Mesendoderm (in vitro differentiated cells): ENCODE data around the gene PRPSAP2.
A peak's percentile ranks its signal among the peaks of the same experiment; 100 is the strongest.
"Not testable (repeated sequence)": the region's sequence is repeated elsewhere in the genome, so short reads cannot be mapped to it uniquely, and the experiment has no call there.

Experiments used
- DNase-seq: peaks from one replicate; pipeline ENCODE4 v3.0.0; 2013
- H2AK5ac ChIP-seq: 2 replicates; pipeline ENCODE4 v1.6.1; 2013; ENCODE audit warnings: low read length, inconsistent platforms
- H2BK120ac ChIP-seq: 2 replicates; pipeline ENCODE4 v1.6.1; 2013; ENCODE audit warnings: low read depth, mild to moderate bottlenecking, low read length, moderate library complexity, mixed read lengths
- H2BK15ac ChIP-seq: replicated peaks from 2 replicates; pipeline ENCODE4 v1.6.1; 2013; ENCODE audit warnings: low read depth, mild to moderate bottlenecking, moderate library complexity
- H2BK5ac ChIP-seq: 2 replicates; pipeline ENCODE4 v1.6.1; 2013; ENCODE audit warnings: low read length, inconsistent platforms
- H3K18ac ChIP-seq: 2 replicates; pipeline ENCODE4 v1.6.1; 2013; ENCODE audit warnings: mild to moderate bottlenecking, low read length, mixed read lengths
- H3K23ac ChIP-seq: one replicate; pipeline ENCODE4 v1.6.1; 2013; ENCODE audit warnings: low read length
- H3K27ac ChIP-seq: 2 replicates; pipeline ENCODE4 v1.5.1; 2013; ENCODE audit warnings: low read depth, mild to moderate bottlenecking, inconsistent platforms, low read length, moderate library complexity
- H3K27me3 ChIP-seq: 2 replicates; pipeline ENCODE4 v1.6.1; 2013; ENCODE audit warnings: low read length, control low read depth, mild to moderate bottlenecking, inconsistent platforms; ENCODE audit not compliant: insufficient read depth, poor library complexity
- H3K36me3 ChIP-seq: 2 replicates; pipeline ENCODE4 v1.6.1; 2013; ENCODE audit warnings: low read length, inconsistent platforms; ENCODE audit not compliant: control insufficient read depth, insufficient read depth
- H3K4ac ChIP-seq: one replicate; pipeline ENCODE4 v1.6.1; 2013; ENCODE audit warnings: low read depth, mild to moderate bottlenecking, low read length, moderate library complexity
- H3K4me1 ChIP-seq: 2 replicates; pipeline ENCODE4 v1.6.1; 2013; ENCODE audit warnings: low read depth, low read length, inconsistent platforms; ENCODE audit not compliant: control insufficient read depth
- H3K4me2 ChIP-seq: 2 replicates; pipeline ENCODE4 v1.6.1; 2013; ENCODE audit warnings: low read length
- H3K4me3 ChIP-seq: 2 replicates; pipeline ENCODE4 v1.5.1; 2013; ENCODE audit warnings: mild to moderate bottlenecking, low read length
- H3K56ac ChIP-seq: one replicate; pipeline ENCODE4 v1.6.1; 2013; ENCODE audit warnings: low read length
- H3K79me1 ChIP-seq: 2 replicates; pipeline ENCODE4 v1.6.1; 2013; ENCODE audit warnings: low read length, inconsistent platforms
- H3K79me2 ChIP-seq: 2 replicates; pipeline ENCODE4 v1.6.1; 2013; ENCODE audit warnings: mild to moderate bottlenecking, low read length; ENCODE audit not compliant: control insufficient read depth, insufficient read depth
- H3K9ac ChIP-seq: 2 replicates; pipeline ENCODE4 v1.6.1; 2013; ENCODE audit warnings: low read length, inconsistent platforms
- H4K5ac ChIP-seq: one replicate; pipeline ENCODE4 v1.6.1; 2013; ENCODE audit warnings: low read length
- H4K8ac ChIP-seq: one replicate; pipeline ENCODE4 v1.6.1; 2013; ENCODE audit warnings: low read depth, mild to moderate bottlenecking, control low read depth, low read length, moderate library complexity
- WGBS: extraction: QIAGEN DNeasy Blood & Tissue Kit; methylation state at CpG from one replicate; pipeline ENCODE4 v1.1.7; 2013; ENCODE audit warnings: low lambda C conversion rate, missing lambda C conversion rate; ENCODE audit not compliant: insufficient coverage; ENCODE audit errors: extremely low coverage; 5-methylcytosine and 5-hydroxymethylcytosine counted together

The PRPSAP2 gene

GRCh38 chr17:18858567-18859245 is 775 bp downstream of the PRPSAP2 start:
- Histone ChIP-seq H3K23ac (no peak overlapping the region), H3K27me3 (no peaks in the 10 kb centered on the region), H3K79me2 (peaks cover 20% of the 10 kb centered on the region), H4K5ac (no peak overlapping the region), H2BK5ac (no peak overlapping the region), H3K4me2 (peak overlapping the region; percentile 77), H3K4ac (no peak overlapping the region), H3K9ac (peak overlapping the region; percentile 66), H2BK15ac (no peak overlapping the region), H3K4me1 (peaks cover 3% of the 10 kb centered on the region), H4K8ac (no peak overlapping the region), H3K79me1 (peaks cover 12% of the 10 kb centered on the region), H2AK5ac (no peak overlapping the region), H3K27ac (peak overlapping the region; percentile 87), H3K56ac (peak overlapping the region; percentile 90), H3K36me3 (no peaks in the 10 kb centered on the region), H3K18ac (peak overlapping the region; percentile 99), H2BK120ac (no peak overlapping the region), H3K4me3 (peak overlapping the region; percentile 28)
- WGBS: no CpG with 5 or more reads among the region's 12 CpGs
- no peak for DNase-seq

- Histone ChIP-seq H3K27ac (no peak overlapping the region), H3K4ac (no peak overlapping the region), H4K8ac (no peak overlapping the region), H3K27me3 (no peaks in the 10 kb centered on the region), H3K23ac (no peak overlapping the region), H3K4me3 (no peak overlapping the region), H3K4me1 (peaks cover 3% of the 10 kb centered on the region), H3K9ac (peak overlapping the region; percentile 11), H3K79me2 (peaks cover 20% of the 10 kb centered on the region), H2BK120ac (no peak overlapping the region), H2BK15ac (no peak overlapping the region), H2BK5ac (no peak overlapping the region), H4K5ac (no peak overlapping the region), H3K56ac (peak overlapping the region; percentile 26), H3K18ac (no peak overlapping the region), H3K79me1 (peaks cover 12% of the 10 kb centered on the region), H3K4me2 (peak overlapping the region; percentile 39), H2AK5ac (no peak overlapping the region), H3K36me3 (no peaks in the 10 kb centered on the region)
- WGBS: no CpG with 5 or more reads among the region's 4 CpGs
- peak; percentile 16 for DNase-seq
Observed at GRCh38 chr17:18859256-18859655, 1.3 kb downstream of the PRPSAP2 start.

GRCh38 chr17:18860161-18860972 is 2.4 kb downstream of the PRPSAP2 start:
- H3K18ac ChIP-seq: no peak overlapping the region
- H3K27ac ChIP-seq: no peak overlapping the region
- H2BK15ac ChIP-seq: no peak overlapping the region
- H3K79me1 ChIP-seq: peaks cover 9% of the 10 kb centered on the region
- no peak overlapping the region for H2AK5ac ChIP-seq
- no peak overlapping the region for H3K4me3 ChIP-seq
- no peak overlapping the region for H4K5ac ChIP-seq
- no peak overlapping the region for H3K4ac ChIP-seq
- no CpG with 5 or more reads among the region's 9 CpGs for WGBS
- no peaks in the 10 kb centered on the region for H3K27me3 ChIP-seq
- H3K56ac ChIP-seq: no peak overlapping the region
- peaks cover 3% of the 10 kb centered on the region for H3K4me1 ChIP-seq
- no peak for DNase-seq
- no peak overlapping the region for H2BK5ac ChIP-seq
- no peak overlapping the region for H2BK120ac ChIP-seq
- no peaks in the 10 kb centered on the region for H3K36me3 ChIP-seq
- H3K79me2 ChIP-seq: peaks cover 20% of the 10 kb centered on the region
- H4K8ac ChIP-seq: no peak overlapping the region
- H3K9ac ChIP-seq: no peak overlapping the region
- H3K4me2 ChIP-seq: no peak overlapping the region
- no peak overlapping the region for H3K23ac ChIP-seq

- Histone ChIP-seq H3K4me3 (no peak overlapping the region), H2BK120ac (no peak overlapping the region), H3K36me3 (no peaks in the 10 kb centered on the region), H3K79me2 (peaks cover 20% of the 10 kb centered on the region), H3K9ac (no peak overlapping the region), H2AK5ac (no peak overlapping the region), H3K4ac (no peak overlapping the region), H4K8ac (no peak overlapping the region), H3K4me1 (peaks cover 3% of the 10 kb centered on the region), H3K27ac (no peak overlapping the region), H3K4me2 (no peak overlapping the region), H3K23ac (no peak overlapping the region), H4K5ac (no peak overlapping the region), H2BK5ac (no peak overlapping the region), H3K79me1 (peaks cover 9% of the 10 kb centered on the region), H2BK15ac (no peak overlapping the region), H3K56ac (no peak overlapping the region), H3K18ac (no peak overlapping the region), H3K27me3 (no peaks in the 10 kb centered on the region)
- WGBS: no CpG with 5 or more reads among the region's 5 CpGs
- DNase-seq: no peak
Observed at GRCh38 chr17:18862011-18862410, 4.1 kb downstream of the PRPSAP2 start.

- not testable (repeated sequence) for H4K8ac ChIP-seq, DNase-seq, H3K27me3 ChIP-seq, H2AK5ac ChIP-seq, H3K4me2 ChIP-seq, H2BK15ac ChIP-seq, H2BK5ac ChIP-seq, H2BK120ac ChIP-seq, H3K27ac ChIP-seq, H3K23ac ChIP-seq, H4K5ac ChIP-seq, H3K56ac ChIP-seq, H3K18ac ChIP-seq, H3K36me3 ChIP-seq, H3K4me3 ChIP-seq, H3K9ac ChIP-seq, H3K4me1 ChIP-seq, H3K79me1 ChIP-seq, H3K4ac ChIP-seq
- H3K79me2 ChIP-seq: peaks cover 11% of the 10 kb centered on the region
- WGBS: no CpG with 5 or more reads among the region's 5 CpGs
Observed at GRCh38 chr17:18864996-18865395, 7.1 kb downstream of the PRPSAP2 start.
